Measurements from ENCODE around the gene RNF183. TPM values are rescaled to one million over a fixed set of nuclear protein-coding genes. Genes with fewer than 3 reads are reported as not detected.
A peak's percentile ranks its signal among the peaks of the same experiment; 100 is the strongest.

RNF183 gene
- total and polyA plus RNA-seq, 2 donors from 2014 or later: 3.6 to 8.1 TPM

DNA sequence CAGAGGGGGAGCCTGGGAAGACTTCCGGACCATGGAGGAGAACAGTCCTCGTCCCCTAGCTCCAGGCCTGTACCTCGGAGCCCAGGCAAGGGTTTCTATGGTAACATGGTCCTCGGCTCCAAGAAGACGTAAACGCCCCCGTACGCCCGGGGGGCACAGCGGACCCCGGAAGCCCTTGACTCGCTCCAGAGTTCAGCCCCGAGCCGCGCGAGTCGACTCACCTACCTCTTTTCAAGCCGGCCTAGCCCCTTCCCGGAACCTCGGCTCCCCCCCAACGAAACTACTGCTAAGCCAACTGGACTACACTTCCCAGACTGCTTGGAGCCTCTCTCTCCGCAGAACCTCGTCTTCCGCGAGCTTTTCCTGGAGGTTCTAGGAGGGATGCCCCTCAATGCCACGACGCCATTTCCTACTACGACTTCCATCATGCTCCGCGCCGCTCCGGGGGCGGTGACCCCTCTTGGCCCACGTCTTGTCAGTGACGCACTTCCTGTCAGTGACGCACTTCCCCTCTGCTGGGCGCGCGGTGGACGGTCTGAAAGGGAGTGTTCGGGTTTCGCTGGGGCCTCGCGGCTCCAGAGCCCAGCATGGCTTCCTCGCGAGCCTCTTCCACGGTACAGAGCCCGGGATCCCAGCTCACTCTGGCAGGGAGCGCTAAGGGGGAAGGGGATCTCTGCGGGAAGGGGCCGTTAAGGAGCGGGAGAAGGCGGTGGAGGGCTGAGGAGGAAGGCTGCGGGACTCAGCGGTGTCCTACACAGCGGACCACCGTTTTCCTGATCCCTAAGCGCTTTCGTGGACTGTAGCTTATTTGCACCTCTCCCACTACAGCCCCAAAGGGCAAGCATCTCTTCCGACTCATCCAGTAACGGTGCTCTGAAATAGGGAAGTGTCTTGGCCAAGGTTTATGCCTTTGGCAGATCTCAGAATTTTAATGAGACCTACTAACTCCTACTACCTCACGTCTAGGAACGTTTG is 27.7 kb downstream of the RNF183 start, which contains the start of the genes CDC26 and PRPF4:
CDC26 (minus strand) TSS at position 416 of the 975 bp plus-strand sequence. CDS start 3,065 bp downstream, outside the sequence.
PRPF4 (plus strand) TSS at position 502 of the 975 bp plus-strand sequence; CDS start at position 588, 86 bp downstream.
- intact Hi-C loops (cut with DNase I): no loop called here
- H3K4me3 ChIP-seq (ENCODE audit: low read length in 3 of 3): peak within 1 kb of the TSS; percentile 70 to 89 (median 88)
- peak; percentile 98 to 99 (median 99) for DNase-seq
- no peaks in the 10 kb centered on the region for H3K27me3 ChIP-seq (ENCODE audit: control insufficient read depth, insufficient read depth, low read length)
- peak; percentile 35 for FAIRE-seq
- TF ChIP-seq, protein P1, sequence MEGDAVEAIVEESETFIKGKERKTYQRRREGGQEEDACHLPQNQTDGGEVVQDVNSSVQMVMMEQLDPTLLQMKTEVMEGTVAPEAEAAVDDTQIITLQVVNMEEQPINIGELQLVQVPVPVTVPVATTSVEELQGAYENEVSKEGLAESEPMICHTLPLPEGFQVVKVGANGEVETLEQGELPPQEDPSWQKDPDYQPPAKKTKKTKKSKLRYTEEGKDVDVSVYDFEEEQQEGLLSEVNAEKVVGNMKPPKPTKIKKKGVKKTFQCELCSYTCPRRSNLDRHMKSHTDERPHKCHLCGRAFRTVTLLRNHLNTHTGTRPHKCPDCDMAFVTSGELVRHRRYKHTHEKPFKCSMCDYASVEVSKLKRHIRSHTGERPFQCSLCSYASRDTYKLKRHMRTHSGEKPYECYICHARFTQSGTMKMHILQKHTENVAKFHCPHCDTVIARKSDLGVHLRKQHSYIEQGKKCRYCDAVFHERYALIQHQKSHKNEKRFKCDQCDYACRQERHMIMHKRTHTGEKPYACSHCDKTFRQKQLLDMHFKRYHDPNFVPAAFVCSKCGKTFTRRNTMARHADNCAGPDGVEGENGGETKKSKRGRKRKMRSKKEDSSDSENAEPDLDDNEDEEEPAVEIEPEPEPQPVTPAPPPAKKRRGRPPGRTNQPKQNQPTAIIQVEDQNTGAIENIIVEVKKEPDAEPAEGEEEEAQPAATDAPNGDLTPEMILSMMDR (IDR thresholded peaks at IDR 0.05; ENCODE audit: borderline replicate concordance, extremely low read depth, insufficient read depth): no peak
- peak within 1 kb of the TSS; percentile 82 to 84 for H3K27ac ChIP-seq (ENCODE audit: low read depth in 2 of 2, low read length in 2 of 2)
- peaks cover 0 to 3% (median 2%) of the 10 kb centered on the region in 3 donors for H3K4me1 ChIP-seq (ENCODE audit: control insufficient read depth in 2 of 3, insufficient read depth in 2 of 3, low read depth in 1 of 3, low read length in 3 of 3)
- no peaks in the 10 kb centered on the region for H3K9me3 ChIP-seq (ENCODE audit: control insufficient read depth in 2 of 3, insufficient read depth in 1 of 3, low read length in 3 of 3)
- H3K36me3 ChIP-seq (ENCODE audit: control insufficient read depth in 2 of 3, insufficient read depth in 3 of 3, low read length in 3 of 3): peaks cover 11 to 41% (median 22%) of the 10 kb centered on the region in 3 donors
- peak within 1 kb of the TSS; percentile 58 to 94 (median 72) for H3K9ac ChIP-seq (ENCODE audit: low read length in 3 of 3)

DNA sequence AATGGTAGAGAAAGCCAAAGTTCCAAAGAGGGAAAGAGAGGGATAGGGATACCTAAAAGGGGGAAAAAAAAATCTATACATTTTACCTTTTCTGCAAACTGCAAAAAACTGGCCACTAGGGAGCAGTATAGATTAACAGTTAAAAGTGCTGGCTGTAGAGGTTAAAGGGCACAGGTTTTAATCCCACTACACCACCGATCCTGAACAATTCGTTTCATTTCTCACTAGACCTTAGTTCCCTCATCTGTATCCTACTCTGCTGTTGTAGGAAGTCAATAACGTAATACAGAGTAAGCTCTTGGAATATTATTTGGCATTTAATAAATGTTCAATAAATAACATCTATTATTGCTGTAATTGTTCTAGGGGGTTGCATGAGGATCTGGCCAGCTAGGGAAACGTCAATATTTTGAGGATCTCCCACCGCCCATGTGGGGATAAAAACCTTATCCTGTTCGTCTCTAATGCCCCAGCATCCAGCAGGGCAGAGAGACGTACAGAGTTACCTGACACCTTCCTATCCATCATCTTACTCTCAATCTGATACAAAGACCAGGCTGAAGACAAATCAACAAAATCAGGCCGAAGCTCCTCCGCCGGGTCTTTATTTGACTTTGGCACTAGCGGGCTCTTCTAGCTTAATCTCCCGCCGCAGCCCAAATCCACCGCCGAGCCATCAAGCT is 28.6 kb downstream of the RNF183 start:
- DNase-seq: peak in 3 of 5 donors; percentile 32 to 87 (median 85)
- TF ChIP-seq, protein P1 (IDR thresholded peaks at IDR 0.05; ENCODE audit: borderline replicate concordance, extremely low read depth, insufficient read depth): peak; percentile 64

DNA sequence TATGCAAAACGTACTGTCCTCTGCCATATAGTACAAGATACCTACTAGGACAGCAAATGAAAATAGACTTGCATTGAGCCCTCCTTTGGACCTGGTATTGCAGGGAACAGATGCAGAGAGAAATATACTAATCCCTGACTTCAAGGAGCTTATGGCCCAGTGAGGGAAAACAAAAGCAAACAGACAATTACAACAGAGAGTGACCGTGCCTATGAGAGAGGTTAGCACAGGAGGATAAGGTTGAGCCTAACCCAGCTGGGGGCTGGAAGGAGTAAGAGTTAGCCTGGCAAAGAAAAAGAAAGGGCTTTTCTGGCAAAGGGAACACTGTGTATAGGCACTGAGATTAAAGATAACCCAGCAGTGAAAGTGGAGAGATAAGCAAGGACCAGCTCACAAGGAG is 33.3 kb downstream of the RNF183 start:
- Histone ChIP-seq H3K36me3 (ENCODE audit: control insufficient read depth in 2 of 3, insufficient read depth in 3 of 3, low read length in 3 of 3) (peaks cover 8 to 27% (median 27%) of the 10 kb centered on the region in 3 donors), H3K27me3 (ENCODE audit: control insufficient read depth, insufficient read depth, low read length) (no peaks in the 10 kb centered on the region), H3K4me1 (ENCODE audit: control insufficient read depth in 2 of 3, insufficient read depth in 2 of 3, low read depth in 1 of 3, low read length in 3 of 3) (peaks cover 0 to 3% (median 2%) of the 10 kb centered on the region in 3 donors), H3K9me3 (ENCODE audit: control insufficient read depth in 2 of 3, insufficient read depth in 1 of 3, low read length in 3 of 3) (no peaks in the 10 kb centered on the region), H3K27ac (ENCODE audit: low read depth in 2 of 2, low read length in 2 of 2) (no peak overlapping the region), H3K9ac (ENCODE audit: low read length in 3 of 3) (no peak overlapping the region), H3K4me3 (ENCODE audit: low read length in 3 of 3) (no peak overlapping the region)
- intact Hi-C loops (cut with DNase I): no loop called here
- no peak for DNase-seq
- no peak for FAIRE-seq
- TF ChIP-seq, protein P1 (IDR thresholded peaks at IDR 0.05; ENCODE audit: borderline replicate concordance, extremely low read depth, insufficient read depth): no peak

More for the DNA sequence above, 28.6 kb downstream of the RNF183 start:
- Histone ChIP-seq H3K4me3 (ENCODE audit: low read length in 3 of 3) (peak overlapping the region; percentile 70 to 89 (median 88)), H3K27me3 (ENCODE audit: control insufficient read depth, insufficient read depth, low read length) (no peaks in the 10 kb centered on the region), H3K27ac (ENCODE audit: low read depth in 2 of 2, low read length in 2 of 2) (peak overlapping the region; percentile 82 to 84), H3K9me3 (ENCODE audit: control insufficient read depth in 2 of 3, insufficient read depth in 1 of 3, low read length in 3 of 3) (no peaks in the 10 kb centered on the region), H3K9ac (ENCODE audit: low read length in 3 of 3) (peak overlapping the region; percentile 58 to 94 (median 72)), H3K4me1 (ENCODE audit: control insufficient read depth in 2 of 3, insufficient read depth in 2 of 3, low read depth in 1 of 3, low read length in 3 of 3) (peaks cover 0 to 3% (median 2%) of the 10 kb centered on the region in 3 donors), H3K36me3 (ENCODE audit: control insufficient read depth in 2 of 3, insufficient read depth in 3 of 3, low read length in 3 of 3) (peaks cover 6 to 34% (median 22%) of the 10 kb centered on the region in 3 donors)
- intact Hi-C loops (cut with DNase I): no loop called here
- FAIRE-seq: no peak

Measured in kidney (tissue), 14 donors.